ENCODE data around the gene DDRGK1.

DDRGK1 gene

DNA sequence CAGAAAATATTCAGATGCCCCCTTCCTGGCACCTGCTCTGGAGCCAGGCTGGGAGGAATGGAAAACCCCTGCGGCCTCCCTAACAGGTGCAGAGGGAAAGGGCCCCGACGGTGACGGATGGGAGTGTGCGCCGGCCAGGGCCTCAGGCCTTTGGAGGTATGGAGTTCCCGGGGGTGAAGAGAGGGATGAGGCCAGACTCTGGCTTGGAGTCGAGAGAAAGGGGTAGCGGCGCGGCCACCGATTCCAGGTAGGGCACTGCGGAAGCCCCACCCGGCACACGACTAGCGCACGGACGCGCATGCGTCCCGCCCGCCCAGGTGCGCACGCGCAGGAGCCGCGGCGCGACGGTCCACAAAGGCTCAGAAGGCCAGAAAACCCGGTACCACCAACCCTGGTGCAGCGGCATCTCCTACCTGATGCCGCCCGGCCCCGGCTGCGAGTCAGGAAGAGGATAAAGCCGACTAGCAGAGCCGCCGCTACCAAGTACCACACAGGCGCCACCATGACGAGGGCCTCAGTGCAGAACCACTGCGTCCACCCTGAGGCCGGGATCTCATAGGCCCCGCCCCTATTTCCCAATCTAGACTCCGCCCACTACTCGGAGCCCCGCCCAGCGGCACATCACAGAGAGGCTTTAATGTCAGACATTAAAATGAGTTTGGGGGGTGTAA is at the start of gene DDRGK1:
TSS of gene DDRGK1 (minus strand) at position 559 of the 671 bp plus-strand sequence. CDS start at position 504, 55 bp downstream.
- Histone ChIP-seq H4K20me1 (ENCODE audit: insufficient read depth, low read length) (no peaks in the 10 kb centered on the region), H3K27ac (ENCODE audit: low read depth, low read length, poor library complexity, severe bottlenecking) (peak within 1 kb of the TSS; percentile 67), H3K4me1 (ENCODE audit: insufficient read depth, low read length, severe bottlenecking) (peaks cover 22% of the 10 kb centered on the region), H3K9me3 (ENCODE audit: low read length) (no peaks in the 10 kb centered on the region), H2AFZ (ENCODE audit: low read length) (no peak within 1 kb of the TSS), H3K9me2 (ENCODE audit: low read depth, low read length) (no peaks in the 10 kb centered on the region), H3K9ac (ENCODE audit: low read length) (peak within 1 kb of the TSS; percentile 93), H3F3A (ENCODE audit: insufficient read depth, low read length) (no peaks in the 10 kb centered on the region), H3K79me2 (ENCODE audit: insufficient read depth, low read length) (peaks cover 7% of the 10 kb centered on the region; the same call in 1 of the 2 replicates), H3K27me3 (ENCODE audit: insufficient read depth, low read length) (no peaks in the 10 kb centered on the region), H3K36me3 (ENCODE audit: insufficient read depth, low read length) (peaks cover 25% of the 10 kb centered on the region), H3K4me2 (ENCODE audit: low read length) (peak within 1 kb of the TSS; percentile 87), H3K4me3 (ENCODE audit: low read depth, low read length, poor library complexity, severe bottlenecking) (peak within 1 kb of the TSS; percentile 82)
- TF ChIP-seq CTCF (IDR thresholded peaks at IDR 0.05; ENCODE audit: low read length), result no peak
- TF ChIP-seq EZH2 (IDR thresholded peaks at IDR 0.05; ENCODE audit: borderline replicate concordance, low read length), result no peak

DNA sequence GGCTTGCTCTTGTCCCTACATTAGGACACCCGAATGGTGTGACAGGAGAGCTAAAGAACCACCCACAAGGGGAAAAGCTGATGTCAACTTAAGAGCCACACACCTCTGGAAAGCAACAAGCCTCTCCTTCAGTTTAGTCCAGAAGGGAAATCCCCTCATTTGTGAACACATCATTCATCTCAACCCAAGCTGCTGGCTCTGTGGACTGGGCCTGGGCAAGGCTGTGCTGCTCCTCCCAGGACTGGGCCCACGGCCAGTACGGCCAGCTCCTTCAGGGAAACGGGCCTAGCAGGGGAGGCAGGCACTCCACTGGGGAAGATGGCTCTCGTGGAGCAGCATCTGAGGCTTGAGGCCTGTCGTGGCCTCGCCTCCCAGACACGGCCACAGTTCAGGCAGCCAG is 47.3 kb upstream of the DDRGK1 start:
- H3K9me3 ChIP-seq (ENCODE audit: low read length), result no peaks in the 10 kb centered on the region
- no peak overlapping the region for H3K4me2 ChIP-seq (ENCODE audit: low read length)
- H3F3A ChIP-seq (ENCODE audit: insufficient read depth, low read length), result no peaks in the 10 kb centered on the region
- H3K9me2 ChIP-seq (ENCODE audit: low read depth, low read length), result no peaks in the 10 kb centered on the region
- H3K9ac ChIP-seq (ENCODE audit: low read length), result no peak overlapping the region
- no peaks in the 10 kb centered on the region for H4K20me1 ChIP-seq (ENCODE audit: insufficient read depth, low read length)
- no peak overlapping the region for H2AFZ ChIP-seq (ENCODE audit: low read length)
- H3K27me3 ChIP-seq (ENCODE audit: insufficient read depth, low read length), result 0 out of 2 replicates have a peak, but pooled peaks cover 7% of the 10 kb centered on the region
- H3K27ac ChIP-seq (ENCODE audit: low read depth, low read length, poor library complexity, severe bottlenecking), result no peak overlapping the region
- TF ChIP-seq CTCF (IDR thresholded peaks at IDR 0.05; ENCODE audit: low read length), result no peak
- no peak for TF ChIP-seq EZH2 (IDR thresholded peaks at IDR 0.05; ENCODE audit: borderline replicate concordance, low read length)
- H3K79me2 ChIP-seq (ENCODE audit: insufficient read depth, low read length), result no peaks in the 10 kb centered on the region
- no peak overlapping the region for H3K4me3 ChIP-seq (ENCODE audit: low read depth, low read length, poor library complexity, severe bottlenecking)
- H3K36me3 ChIP-seq (ENCODE audit: insufficient read depth, low read length), result no peaks in the 10 kb centered on the region
- no peaks in the 10 kb centered on the region for H3K4me1 ChIP-seq (ENCODE audit: insufficient read depth, low read length, severe bottlenecking)

DNA sequence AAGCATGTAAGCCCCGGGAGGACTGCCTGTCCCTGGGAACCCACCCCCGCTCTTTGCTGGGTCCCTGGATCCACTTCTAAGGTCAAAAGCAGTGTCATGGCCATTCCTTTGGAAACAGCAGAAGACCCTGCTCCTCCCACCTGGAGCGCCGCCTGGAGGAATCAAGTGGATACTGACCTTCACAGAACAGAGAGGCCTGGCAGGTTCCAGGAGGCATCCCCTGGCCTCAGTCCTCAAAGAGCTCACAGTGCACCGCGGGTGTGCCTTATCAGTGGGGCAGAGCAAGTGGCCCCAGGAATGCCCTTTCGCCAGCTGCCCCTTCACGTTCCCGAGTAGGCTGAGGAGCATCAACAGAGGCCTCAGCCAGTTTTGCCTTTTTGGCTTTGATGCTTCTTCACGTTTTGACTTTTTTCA is 45.6 kb upstream of the DDRGK1 start:
- H3K36me3 ChIP-seq (ENCODE audit: insufficient read depth, low read length), result no peaks in the 10 kb centered on the region
- no peaks in the 10 kb centered on the region for H3K9me2 ChIP-seq (ENCODE audit: low read depth, low read length)
- H3K4me1 ChIP-seq (ENCODE audit: insufficient read depth, low read length, severe bottlenecking), result no peaks in the 10 kb centered on the region
- H3K79me2 ChIP-seq (ENCODE audit: insufficient read depth, low read length), result no peaks in the 10 kb centered on the region
- H4K20me1 ChIP-seq (ENCODE audit: insufficient read depth, low read length), result no peaks in the 10 kb centered on the region
- H2AFZ ChIP-seq (ENCODE audit: low read length), result no peak overlapping the region
- no peak overlapping the region for H3K4me3 ChIP-seq (ENCODE audit: low read depth, low read length, poor library complexity, severe bottlenecking)
- H3F3A ChIP-seq (ENCODE audit: insufficient read depth, low read length), result no peaks in the 10 kb centered on the region
- no peak overlapping the region for H3K27ac ChIP-seq (ENCODE audit: low read depth, low read length, poor library complexity, severe bottlenecking)
- H3K27me3 ChIP-seq (ENCODE audit: insufficient read depth, low read length), result 0 out of 2 replicates have a peak, but pooled peaks cover under 1% of the 10 kb centered on the region
- no peak overlapping the region for H3K4me2 ChIP-seq (ENCODE audit: low read length)
- TF ChIP-seq CTCF (IDR thresholded peaks at IDR 0.05; ENCODE audit: low read length), result peak; percentile 42; the same call in 1 of the 2 replicates
- TF ChIP-seq EZH2 (IDR thresholded peaks at IDR 0.05; ENCODE audit: borderline replicate concordance, low read length), result no peak
- H3K9ac ChIP-seq (ENCODE audit: low read length), result no peak overlapping the region
- no peaks in the 10 kb centered on the region for H3K9me3 ChIP-seq (ENCODE audit: low read length)

All from OCI-LY1 (cell line).